ENCODE measurements around the gene SCYGR2. TPM values are rescaled to one million over a fixed set of nuclear protein-coding genes. Genes with fewer than 3 reads are reported as not detected.

The SCYGR2 gene
- total RNA-seq, 1 experiment from 2014 or later = not detected

DNA sequence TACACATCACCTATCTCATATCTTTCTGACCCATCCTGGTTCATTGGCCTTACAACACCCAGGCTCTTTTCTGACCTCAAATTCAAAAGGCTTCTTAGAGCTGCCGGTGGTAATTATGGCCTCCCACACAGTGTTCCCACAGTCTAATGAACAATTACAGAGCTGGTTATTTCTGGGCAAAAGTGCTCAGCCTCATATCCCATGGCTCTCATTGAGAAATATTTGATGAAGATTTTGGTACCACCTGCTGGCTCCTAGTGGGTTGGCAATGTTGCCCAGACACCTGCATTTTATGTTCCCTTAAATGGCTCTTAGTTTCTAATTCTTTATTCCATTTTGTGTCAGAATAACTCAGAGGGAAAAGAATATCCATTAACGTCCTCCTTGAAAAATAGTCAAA lies 20.1 kb upstream of the SCYGR2 start:
- no peak overlapping the region for H2BK12ac ChIP-seq (ENCODE audit: insufficient read length, low read depth, low read length)
- no peaks in the 10 kb centered on the region for H3K4me1 ChIP-seq (ENCODE audit: insufficient read depth, low read length)
- no peak for DNase-seq
- H3K4me2 ChIP-seq (ENCODE audit: insufficient read depth, insufficient read length, low read length) = no peak overlapping the region
- no CpG with 5 or more reads among the region's 2 CpGs for WGBS (ENCODE audit: extremely low coverage, insufficient read length, low lambda C conversion rate)
- no peak overlapping the region for H3K23ac ChIP-seq (ENCODE audit: insufficient read length, low read depth, low read length)
- no peaks in the 10 kb centered on the region for H3K79me1 ChIP-seq (ENCODE audit: insufficient read depth, low read depth, low read length, poor library complexity, severe bottlenecking)
- H4K20me1 ChIP-seq (ENCODE audit: control insufficient read depth, insufficient read depth, insufficient read length) = no peaks in the 10 kb centered on the region
- no peak overlapping the region for H2BK5ac ChIP-seq (ENCODE audit: insufficient read length, low read length)
- no peak overlapping the region for H3K14ac ChIP-seq (ENCODE audit: insufficient read depth, low read length)
- no peak overlapping the region for H3K9ac ChIP-seq (ENCODE audit: extremely low read depth, insufficient read length, low read length)
- H3K27me3 ChIP-seq (ENCODE audit: insufficient read depth, low read length) = no peaks in the 10 kb centered on the region
- peak overlapping the region; percentile 34 for H2BK20ac ChIP-seq (ENCODE audit: low read depth, low read length, poor library complexity, severe bottlenecking)
- no peak overlapping the region for H3T11ph ChIP-seq (ENCODE audit: low read length)
- Mint-ChIP-seq H3K4me3 (no peak overlapping the region), H3K27me3 (ENCODE audit: low read depth) (no peaks in the 10 kb centered on the region), H3K27ac (no peak overlapping the region), H3K36me3 (ENCODE audit: insufficient read depth in 1 of 3, low read depth in 3 of 3) (peaks cover 5 to 12% (median 7%) of the 10 kb centered on the region in 3 experiments; a peak in 5 of 7 replicates), H3K4me1 (peaks cover 6 to 7% of the 10 kb centered on the region in 2 experiments), H3K9me3 (peaks cover 15 to 17% of the 10 kb centered on the region in 2 experiments)
- H3K79me2 ChIP-seq (ENCODE audit: insufficient read depth, low read length) = no peaks in the 10 kb centered on the region
- H3K9me3 ChIP-seq (ENCODE audit: control insufficient read depth, low read depth, low read length) = peaks cover 4% of the 10 kb centered on the region
- no peak overlapping the region for H4K5ac ChIP-seq (ENCODE audit: insufficient read length, low read depth, low read length)
- H3K56ac ChIP-seq (ENCODE audit: insufficient read length, low read depth, low read length) = no peak overlapping the region
- H4K91ac ChIP-seq (ENCODE audit: insufficient read length, low read depth, low read length) = no peak overlapping the region
- H2BK15ac ChIP-seq (ENCODE audit: low read depth, low read length) = no peak overlapping the region
- H3K27ac ChIP-seq (ENCODE audit: insufficient read length, low read depth, low read length) = no peak overlapping the region
- H2AFZ ChIP-seq (ENCODE audit: low read length) = no peak overlapping the region
- no peak overlapping the region for H2BK120ac ChIP-seq (ENCODE audit: low read depth, low read length, poor library complexity, severe bottlenecking)
- no peaks in the 10 kb centered on the region for H3K23me2 ChIP-seq (ENCODE audit: insufficient read length, low read depth, low read length, poor library complexity, severe bottlenecking)
- no peak overlapping the region for H3K18ac ChIP-seq (ENCODE audit: insufficient read length, low read depth, low read length)
- H4K8ac ChIP-seq (replicated peaks; ENCODE audit: insufficient read length, low read depth, low read length) = no peak overlapping the region
- no peak for TF ChIP-seq CTCF (conservative IDR thresholded peaks at IDR 0.05)
- H3K4ac ChIP-seq (ENCODE audit: low read depth, low read length) = no peak overlapping the region
- no peak overlapping the region for H2AK5ac ChIP-seq (ENCODE audit: insufficient read length, low read length)

Measured in H9 (cell line).